NCI-H1417 treated with DMSO at 0.1 percent for 48 hours (cell line): ENCODE results near the gene SUGT1.

ENCODE experiments used
- DNase-seq: peaks from one replicate; lab custom pipeline; 2025; lab: John Stamatoyannopoulos, UW

The SUGT1 gene

GRCh38 chr13:52737965-52738364, 85.3 kb downstream of the SUGT1 start:
- no peak for DNase-seq

- no peak for DNase-seq
These were observed 86.3 kb downstream of the SUGT1 start for GRCh38 chr13:52738719-52739467.

- no peak for DNase-seq
These were observed 86.9 kb downstream of the SUGT1 start, which contains the start of gene CNMD for GRCh38 chr13:52739468-52740071. Gene CNMD (minus strand): TSS chr13:52739820. CDS start chr13:52739701, 119 bp downstream.

GRCh38 chr13:52743569-52743968, 90.9 kb downstream of the SUGT1 start:
- DNase-seq = no peak

- no peak for DNase-seq
These were observed 91.4 kb downstream of the SUGT1 start for GRCh38 chr13:52743988-52744387.

GRCh38 chr13:52744842-52745375, 92.3 kb downstream of the SUGT1 start:
- DNase-seq = no peak

GRCh38 chr13:52746141-52746540, 93.5 kb downstream of the SUGT1 start:
- DNase-seq = no peak

- peak; percentile 58 for DNase-seq
These were observed 96.8 kb downstream of the SUGT1 start for GRCh38 chr13:52749419-52749818.
